PC-3 (cell line): Measurements from ENCODE around the gene SLC2A13.

Experiments used
- CTCF ChIP-seq: fragments of 300-600 bp; sonication (generic); conservative IDR thresholded peaks from 2 replicates; pipeline ENCODE4 v1.5.1; 2017; ENCODE audit warnings: antibody characterized with exemption, low read depth, mild to moderate bottlenecking, low read length
- EZH2 ChIP-seq: fragments of 300-600 bp; sonication (generic); IDR thresholded peaks from one replicate; pipeline ENCODE4 v1.6.1; 2017; ENCODE audit warnings: antibody characterized with exemption, mild to moderate bottlenecking, low read length; ENCODE audit not compliant: unreplicated experiment
- EZH2phosphoT487 ChIP-seq: fragments of 300-600 bp; sonication (generic); IDR thresholded peaks from 2 replicates; pipeline ENCODE4 v1.6.1; 2018; ENCODE audit warnings: mild to moderate bottlenecking, antibody characterized with exemption, low read length, borderline replicate concordance

- no peak for TF ChIP-seq CTCF
- TF ChIP-seq EZH2: no peak
- no peak for TF ChIP-seq EZH2phosphoT487
These were observed 221.2 kb downstream of the SLC2A13 start for GRCh38 chr12:39884616-39885125.
